MCF 10A (cell line): ENCODE results near the gene MIF. TPM values are rescaled to one million over a fixed set of nuclear protein-coding genes. Genes with fewer than 3 reads are reported as not detected.

ENCODE experiments used
- Bru-seq: library from RNA; stranded (reverse); fragments of 400-500 nt; gene quantifications from one replicate; lab custom pipeline; 2021; lab: Mats Ljungman, UMichigan
- BruChase-seq, 2 experiments: library from RNA; stranded (reverse); fragments of 400-500 nt; gene quantifications; one replicate each; lab custom pipeline; 2021; lab: Mats Ljungman, UMichigan
- BruUV-seq: library from RNA; stranded (reverse); fragments of 400-500 nt; replicated peaks from 2 replicates; lab custom pipeline; 2021; lab: Mats Ljungman, UMichigan
- CTCF ChIA-PET: fragments of 300-600 bp; sonication (Branson Sonifier 250); formaldehyde crosslinking; extraction: SDS; loops from one replicate; lab custom pipeline; 2021; ENCODE audit warnings: antibody characterized with exemption, inconsistent platforms; lab: Yijun Ruan, JAX
- POLR2A ChIA-PET: fragments of 300-600, 350-650 bp; sonication (Branson Sonifier 250); formaldehyde crosslinking; extraction: SDS; loops from one replicate; lab custom pipeline; 2020; ENCODE audit warnings: antibody characterized with exemption, inconsistent platforms; lab: Yijun Ruan, JAX
- DNase-seq: peaks from one replicate; pipeline ENCODE4 v3.0.0-alpha.2; 2018; ENCODE audit not compliant: unreplicated experiment
- H3K27ac Mint-ChIP-seq: one replicate; pipeline ENCODE4 v1.8.0; 2022; ENCODE audit warnings: mild to moderate bottlenecking, low read depth, mixed read lengths; ENCODE audit not compliant: unreplicated experiment
- H3K27me3 Mint-ChIP-seq: one replicate; pipeline ENCODE4 v1.8.0; 2022; ENCODE audit warnings: mixed read lengths; ENCODE audit not compliant: insufficient read depth, unreplicated experiment
- H3K36me3 Mint-ChIP-seq: one replicate; pipeline ENCODE4 v1.8.0; 2022; ENCODE audit warnings: mild to moderate bottlenecking, moderate library complexity, mixed read lengths; ENCODE audit not compliant: insufficient read depth, unreplicated experiment
- H3K4me1 Mint-ChIP-seq: one replicate; pipeline ENCODE4 v1.8.0; 2022; ENCODE audit warnings: mixed read lengths; ENCODE audit not compliant: insufficient read depth, unreplicated experiment
- H3K4me3 Mint-ChIP-seq: one replicate; pipeline ENCODE4 v1.8.0; 2022; ENCODE audit warnings: mild to moderate bottlenecking, moderate library complexity, mixed read lengths; ENCODE audit not compliant: unreplicated experiment
- H3K9me3 Mint-ChIP-seq: one replicate; pipeline ENCODE4 v1.8.0; 2022; ENCODE audit warnings: mixed read lengths; ENCODE audit not compliant: unreplicated experiment
- CTCF ChIP-seq: fragments of 200-600 bp; IDR thresholded peaks from one replicate; pipeline ENCODE4 v1.8.0; 2022; ENCODE audit warnings: antibody characterized with exemption, mild to moderate bottlenecking; ENCODE audit not compliant: unreplicated experiment
- intact Hi-C: fragments of 100-400 bp; cut with micrococcal nuclease; formaldehyde crosslinking; loops from 2 replicates; pipeline ENCODE4 v1.14.1; 2022
- long read RNA-seq: library from polyadenylated mRNA; stranded (forward); transcript quantifications from one replicate; pipeline ENCODE4 v2.0.0, GENCODE V29; 2022
- total RNA-seq: library from RNA; stranded (reverse); gene quantifications from 2 replicates; pipeline ENCODE4 v1.2.3, GENCODE V29; 2022

Gene MIF
- total RNA-seq, result 1,031 and 1,126 TPM in 2 replicates
- Bru-seq, nascent RNA, result percentile 95 among the genes with signal in this experiment
- BruChase-seq, experiment 1, labeled RNA remaining after a 6-hour chase, result percentile 96 among the genes with signal in this experiment
- BruChase-seq, experiment 2, labeled RNA remaining after a 2-hour chase, result percentile 93 among the genes with signal in this experiment
- long read RNA-seq, transcript MIF-203 (2 exons, 435 nt), result minor isoform, 15 of 2,067 reads
- long read RNA-seq, transcript MIF-201 (3 exons, 939 nt), result major isoform, 2,022 of 2,067 reads
- long read RNA-seq, transcript MIF-202 (2 exons, 589 nt), result minor isoform, 19 of 2,067 reads
- long read RNA-seq, partial matches to known transcripts, result 0 of 2,067 reads
- long read RNA-seq, other reads (novel, unspliced or antisense), result 11 of 2,067 reads

GRCh38 chr22:23893945-23894709 lies at the start of gene MIF:
Gene MIF (plus strand): TSS chr22:23894383. CDS start chr22:23894475, 92 bp downstream.
- BruUV-seq, result no TSS peak
- H3K27ac Mint-ChIP-seq, result peak within 1 kb of the TSS; percentile 99
- peak within 1 kb of the TSS; percentile 89 for H3K4me3 Mint-ChIP-seq
- no peaks in the 10 kb centered on the region for H3K9me3 Mint-ChIP-seq
- H3K36me3 Mint-ChIP-seq, result peaks cover 48% of the 10 kb centered on the region
- H3K4me1 Mint-ChIP-seq, result peaks cover 16% of the 10 kb centered on the region
- intact Hi-C loops, result loop anchor here (2.0 to 5.0 kb wide), 2 partner anchors 21 to 63 kb away; no protein-coding TSS in a partner anchor
- no peaks in the 10 kb centered on the region for H3K27me3 Mint-ChIP-seq
- CTCF ChIA-PET, result interaction anchor here (0.6 to 2.1 kb wide), 25 partner anchors 9 to 221 kb away, joined by 3 to 16 read pairs (median 3); partner anchors contain the start of genes CHCHD10 and SLC2A11
- POLR2A ChIA-PET, result interaction anchor here (0.5 to 2.2 kb wide), 29 partner anchors 9 to 714 kb away, joined by 3 to 59 read pairs (median 5); partner anchors contain the start of genes CABIN1, GUCD1 and SLC2A11
- peak; percentile 94 for DNase-seq
- peak; percentile 93 for TF ChIP-seq CTCF

DNA sequence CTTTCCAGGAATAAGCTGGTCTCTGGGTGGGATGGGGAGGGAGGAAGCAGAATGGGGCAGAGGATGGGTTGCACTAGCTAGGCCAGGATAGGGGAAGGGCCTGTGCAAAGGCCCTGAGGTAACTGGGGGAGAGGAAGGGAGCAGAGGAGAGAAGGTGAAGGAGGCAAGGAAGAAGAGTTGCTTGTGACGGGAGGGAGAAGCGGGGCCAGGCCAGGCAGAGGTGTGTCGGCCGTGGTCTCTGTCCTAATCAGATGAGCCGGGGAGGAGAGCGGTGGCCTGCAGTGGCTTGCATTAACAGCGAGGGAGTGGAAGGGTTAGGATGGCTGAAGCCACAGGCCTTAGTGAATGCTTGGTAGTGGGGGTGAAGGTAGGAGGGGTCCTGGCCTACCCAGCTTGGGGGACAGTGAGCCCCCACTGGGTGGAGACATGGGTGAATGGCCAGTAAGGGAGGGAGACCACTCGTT lies 49.4 kb upstream of the MIF start:
- no peaks in the 10 kb centered on the region for H3K36me3 Mint-ChIP-seq
- H3K4me1 Mint-ChIP-seq, result peaks cover 5% of the 10 kb centered on the region
- DNase-seq, result no peak
- ChIA-PET POLR2A (interaction anchor here (0.8 to 1.0 kb wide), 2 partner anchors 10 to 13 kb away, joined by 3 to 4 read pairs; partner anchors contain the start of gene SLC2A11), CTCF (interaction anchor here (1.5 to 1.6 kb wide), 2 partner anchors 14 to 74 kb away, joined by 4 to 7 read pairs; no protein-coding TSS in a partner anchor)
- BruUV-seq, result no TSS peak
- intact Hi-C loops, result loop anchor here (5.0 kb wide), 3 partner anchors 77 to 302 kb away; partner anchors contain the start of gene CHCHD10
- no peak overlapping the region for H3K4me3 Mint-ChIP-seq
- no peaks in the 10 kb centered on the region for H3K9me3 Mint-ChIP-seq
- no peak overlapping the region for H3K27ac Mint-ChIP-seq
- no peak for TF ChIP-seq CTCF
- H3K27me3 Mint-ChIP-seq, result no peaks in the 10 kb centered on the region

GRCh38 chr22:23845265-23846080 lies 48.7 kb upstream of the MIF start:
- DNase-seq, result no peak
- intact Hi-C loops, result loop anchor here (5.0 kb wide), 3 partner anchors 78 to 303 kb away; partner anchors contain the start of gene CHCHD10
- H3K9me3 Mint-ChIP-seq, result no peaks in the 10 kb centered on the region
- H3K27me3 Mint-ChIP-seq, result no peaks in the 10 kb centered on the region
- no peaks in the 10 kb centered on the region for H3K36me3 Mint-ChIP-seq
- H3K27ac Mint-ChIP-seq, result no peak overlapping the region
- ChIA-PET CTCF (interaction anchor here (0.6 to 1.6 kb wide), 8 partner anchors 9 to 1734 kb away, joined by 3 to 7 read pairs (median 4); no protein-coding TSS in a partner anchor), POLR2A (interaction anchor here (0.6 to 1.5 kb wide), 8 partner anchors 10 to 165 kb away, joined by 3 to 4 read pairs (median 4); partner anchors contain the start of genes CABIN1, SLC2A11 and ZNF70)
- BruUV-seq, result no TSS peak
- peaks cover 5% of the 10 kb centered on the region for H3K4me1 Mint-ChIP-seq
- no peak overlapping the region for H3K4me3 Mint-ChIP-seq
- TF ChIP-seq CTCF, result no peak
